ENCODE results near the gene FAXDC2. TPM values are rescaled to one million over a fixed set of nuclear protein-coding genes. Genes with fewer than 3 reads are reported as not detected.
A peak's percentile ranks its signal among the peaks of the same experiment; 100 is the strongest.

FAXDC2 gene
- polyA plus RNA-seq, 1 donor (not counting 4 experiments of a cell fraction or from before 2014, with no cell fraction given): 4.6 TPM

GRCh38 chr5:154830596-154830995 is 19.8 kb downstream of the FAXDC2 start:
- H3K36me3 ChIP-seq (ENCODE audit: control insufficient read depth in 2 of 2, extremely low read depth in 1 of 2, insufficient read depth in 2 of 2, low read length in 2 of 2): peaks cover 0 to 5% of the 10 kb centered on the region in 2 experiments
- dilution Hi-C loops (cut with MboI; ENCODE audit: extremely low pct_ligation_motif_present, low sequenced_read_pairs): no loop called here
- H3K9me1 ChIP-seq (ENCODE audit: control insufficient read depth, extremely low read depth, insufficient read depth, low read length): peaks cover 5% of the 10 kb centered on the region
- no peaks in the 10 kb centered on the region for H3K9me3 ChIP-seq (ENCODE audit: control insufficient read depth, low read depth, low read length)
- TF ChIP-seq EZH2 (IDR thresholded peaks at IDR 0.05; ENCODE audit: low read length): no peak
- no peak for TF ChIP-seq CTCF (optimal IDR thresholded peaks at IDR 0.05 in 1 of 3, IDR thresholded peaks at IDR 0.05 in 1 of 3, conservative IDR thresholded peaks at IDR 0.05 in 1 of 3; ENCODE audit: extremely low read depth in 1 of 3, insufficient read depth in 2 of 3, low read length in 3 of 3)
- H4K20me1 ChIP-seq (ENCODE audit: control insufficient read depth, extremely low read depth, insufficient read depth, low read length): peaks cover 6% of the 10 kb centered on the region
- H3K9ac ChIP-seq (ENCODE audit: control insufficient read depth, extremely low read depth, insufficient read depth, low read length): peak overlapping the region; percentile 64
- peak overlapping the region; percentile 65 for H3K4me2 ChIP-seq (ENCODE audit: control insufficient read depth, extremely low read depth, insufficient read depth, low read depth, low read length)
- H3K79me2 ChIP-seq (ENCODE audit: control insufficient read depth, insufficient read depth, low read length): no peaks in the 10 kb centered on the region
- no peak for FAIRE-seq
- peak overlapping the region; percentile 96 for H3K27ac ChIP-seq (ENCODE audit: control insufficient read depth, insufficient read depth, low read length)
- DNase-seq (ENCODE audit: low read depth, low spot score): no peak
- no peaks in the 10 kb centered on the region for H3K27me3 ChIP-seq (ENCODE audit: control insufficient read depth, extremely low read depth, insufficient read depth, low read length)
- peaks cover 55% of the 10 kb centered on the region for H3K4me1 ChIP-seq (ENCODE audit: control insufficient read depth, extremely low read depth, insufficient read depth, low read length)
- no peak overlapping the region for H2AFZ ChIP-seq (ENCODE audit: control insufficient read depth, low read length)
- H3K4me3 ChIP-seq (ENCODE audit: control insufficient read depth in 2 of 3, extremely low read depth in 1 of 3, insufficient read depth in 2 of 3, low read depth in 1 of 3, low read length in 3 of 3): no peak overlapping the region

- FAIRE-seq: no peak
- no peak for DNase-seq (ENCODE audit: low read depth, low spot score)
- Histone ChIP-seq H3K36me3 (ENCODE audit: control insufficient read depth in 2 of 2, extremely low read depth in 1 of 2, insufficient read depth in 2 of 2, low read length in 2 of 2) (peaks cover 0 to 5% of the 10 kb centered on the region in 2 experiments), H3K9me3 (ENCODE audit: control insufficient read depth, low read depth, low read length) (no peaks in the 10 kb centered on the region), H4K20me1 (ENCODE audit: control insufficient read depth, extremely low read depth, insufficient read depth, low read length) (peaks cover 6% of the 10 kb centered on the region), H3K4me1 (ENCODE audit: control insufficient read depth, extremely low read depth, insufficient read depth, low read length) (peaks cover 52% of the 10 kb centered on the region), H2AFZ (ENCODE audit: control insufficient read depth, low read length) (peak overlapping the region; percentile 65), H3K9ac (ENCODE audit: control insufficient read depth, extremely low read depth, insufficient read depth, low read length) (peak overlapping the region; percentile 64), H3K9me1 (ENCODE audit: control insufficient read depth, extremely low read depth, insufficient read depth, low read length) (peaks cover 5% of the 10 kb centered on the region), H3K4me3 (ENCODE audit: control insufficient read depth in 2 of 3, extremely low read depth in 1 of 3, insufficient read depth in 2 of 3, low read depth in 1 of 3, low read length in 3 of 3) (peak overlapping the region in 2 of 3 experiments; percentile 1 to 19), H3K27ac (ENCODE audit: control insufficient read depth, insufficient read depth, low read length) (peak overlapping the region; percentile 96), H3K79me2 (ENCODE audit: control insufficient read depth, insufficient read depth, low read length) (no peaks in the 10 kb centered on the region), H3K4me2 (ENCODE audit: control insufficient read depth, extremely low read depth, insufficient read depth, low read depth, low read length) (peak overlapping the region; percentile 65), H3K27me3 (ENCODE audit: control insufficient read depth, extremely low read depth, insufficient read depth, low read length) (no peaks in the 10 kb centered on the region)
- no peak for TF ChIP-seq EZH2 (IDR thresholded peaks at IDR 0.05; ENCODE audit: low read length)
- TF ChIP-seq CTCF (optimal IDR thresholded peaks at IDR 0.05 in 1 of 3, IDR thresholded peaks at IDR 0.05 in 1 of 3, conservative IDR thresholded peaks at IDR 0.05 in 1 of 3; ENCODE audit: extremely low read depth in 1 of 3, insufficient read depth in 2 of 3, low read length in 3 of 3): no peak
- dilution Hi-C loops (cut with MboI; ENCODE audit: extremely low pct_ligation_motif_present, low sequenced_read_pairs): no loop called here
These were observed 20.2 kb downstream of the FAXDC2 start for GRCh38 chr5:154830219-154830595.
